ENCODE measurements around the gene CFL2.

The CFL2 gene

GRCh38 chr14:34662561-34663088 lies 51.8 kb downstream of the CFL2 start (continued):
- no peak for TF ChIP-seq PRDM2 (tag by site-specific recombination; IDR thresholded peaks at IDR 0.05; ENCODE audit: borderline replicate concordance)
- TF ChIP-seq ZNF837 (tag by site-specific recombination; IDR thresholded peaks at IDR 0.05) = no peak
- TF ChIP-seq ZNF624 (tag by site-specific recombination; IDR thresholded peaks at IDR 0.05) = no peak
- peak; percentile 73 for TF ChIP-seq ZNF518A (tag by site-specific recombination; conservative IDR thresholded peaks at IDR 0.05; ENCODE audit: low read depth)
- TF ChIP-seq ZNF670 (tag by site-specific recombination; IDR thresholded peaks at IDR 0.05; ENCODE audit: low read depth) = no peak
- no peak for TF ChIP-seq MZF1 (tag by site-specific recombination; IDR thresholded peaks at IDR 0.05; ENCODE audit: borderline replicate concordance)
- peak; percentile 56 for TF ChIP-seq ZNF555 (tag by site-specific recombination; conservative IDR thresholded peaks at IDR 0.05)
- no peak for TF ChIP-seq ZFP3 (tag by site-specific recombination; IDR thresholded peaks at IDR 0.05; ENCODE audit: low read depth)
- no peak for TF ChIP-seq ZNF416 (tag by site-specific recombination; IDR thresholded peaks at IDR 0.05)
- 0 out of 2 replicates have a peak, but pooled peaks have one; percentile 11 for TF ChIP-seq ZNF266 (tag by site-specific recombination; IDR thresholded peaks at IDR 0.05; ENCODE audit: low read depth)
- TF ChIP-seq ZNF184 (tag by site-specific recombination; IDR thresholded peaks at IDR 0.05) = no peak
- TF ChIP-seq ZNF140 (tag by site-specific recombination; IDR thresholded peaks at IDR 0.05) = 0 out of 2 replicates have a peak, but pooled peaks have one; percentile 26
- TF ChIP-seq ZNF335 (tag by site-specific recombination; conservative IDR thresholded peaks at IDR 0.05) = no peak
- no peak for TF ChIP-seq ZNF16 (tag by site-specific recombination; IDR thresholded peaks at IDR 0.05; ENCODE audit: low read depth)

GRCh38 chr14:34660796-34661195 lies 53.6 kb downstream of the CFL2 start:
- no peaks in the 10 kb centered on the region for H3K4me1 ChIP-seq (ENCODE audit: control insufficient read depth, insufficient read depth, low read length)
- H3K4me3 ChIP-seq (ENCODE audit: low read depth, low read length) = no peak overlapping the region
- POLR2A ChIA-PET = no interaction called here
- H3K27ac ChIP-seq (ENCODE audit: extremely low read depth, low read depth, low read length) = no peak overlapping the region
- H3K36me3 ChIP-seq (ENCODE audit: control insufficient read depth in 2 of 2, insufficient read depth in 1 of 2, low read length in 2 of 2) = no peaks in the 10 kb centered on the region
- H3K9me3 ChIP-seq (ENCODE audit: control insufficient read depth, insufficient read depth, low read depth, low read length) = no peaks in the 10 kb centered on the region
- TF ChIP-seq ZNF510 (tag by site-specific recombination; IDR thresholded peaks at IDR 0.05; ENCODE audit: insufficient replicate concordance) (peak; percentile 76), ZSCAN30 (tag by site-specific recombination; IDR thresholded peaks at IDR 0.05) (no peak)
- CTCF ChIA-PET = no interaction called here
